Adrenal gland (tissue), 5 donors: ENCODE results near the gene NPC1L1.

Source experiments
- POLR2A ChIP-seq, 2 donors: fragments of 450-650 bp; IDR thresholded peaks; one replicate each; pipeline ENCODE4 v1.6.1; 2017; ENCODE audit warnings: antibody characterized with exemption in 2 of 2, mild to moderate bottlenecking in 2 of 2, moderate library complexity in 1 of 2
- TF ChIP-seq, protein P1 (sequence below), 6 experiments: fragments of 450-650 bp in 4 of 6; fragments of 200-600 bp in 2 of 6; sonication (generic) in 1 of 6; IDR thresholded peaks; 1 replicate in 5 of 6; 2 replicates in 1 of 6; pipeline versions ENCODE4 v1.5.1 to v1.8.0; 2016 to 2021; ENCODE audit warnings: antibody characterized with exemption in 6 of 6, mild to moderate bottlenecking in 2 of 6, moderate library complexity in 1 of 6
- donor health status: DM: no; HTN: no; CAD: no.

DNA sequence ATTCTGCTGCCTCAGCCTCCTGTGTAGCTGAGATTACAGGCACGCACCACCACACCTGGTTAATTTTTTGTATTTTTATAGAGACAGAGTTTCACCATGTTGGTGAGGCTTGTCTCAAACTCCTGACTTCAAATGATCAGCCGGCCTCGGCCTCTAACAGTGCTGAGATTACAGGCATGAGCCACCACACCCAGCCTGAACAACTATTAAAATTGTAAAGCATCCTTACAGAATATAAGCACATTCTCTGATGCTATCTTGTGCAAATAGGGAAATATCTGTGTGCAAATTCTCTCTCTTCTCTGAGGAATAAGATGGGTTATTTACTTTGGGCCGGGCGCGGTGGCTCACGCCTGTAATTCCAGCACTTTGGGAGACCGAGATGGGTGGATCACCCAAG lies 63.2 kb downstream of the NPC1L1 start:
- TF ChIP-seq, protein P1, sequence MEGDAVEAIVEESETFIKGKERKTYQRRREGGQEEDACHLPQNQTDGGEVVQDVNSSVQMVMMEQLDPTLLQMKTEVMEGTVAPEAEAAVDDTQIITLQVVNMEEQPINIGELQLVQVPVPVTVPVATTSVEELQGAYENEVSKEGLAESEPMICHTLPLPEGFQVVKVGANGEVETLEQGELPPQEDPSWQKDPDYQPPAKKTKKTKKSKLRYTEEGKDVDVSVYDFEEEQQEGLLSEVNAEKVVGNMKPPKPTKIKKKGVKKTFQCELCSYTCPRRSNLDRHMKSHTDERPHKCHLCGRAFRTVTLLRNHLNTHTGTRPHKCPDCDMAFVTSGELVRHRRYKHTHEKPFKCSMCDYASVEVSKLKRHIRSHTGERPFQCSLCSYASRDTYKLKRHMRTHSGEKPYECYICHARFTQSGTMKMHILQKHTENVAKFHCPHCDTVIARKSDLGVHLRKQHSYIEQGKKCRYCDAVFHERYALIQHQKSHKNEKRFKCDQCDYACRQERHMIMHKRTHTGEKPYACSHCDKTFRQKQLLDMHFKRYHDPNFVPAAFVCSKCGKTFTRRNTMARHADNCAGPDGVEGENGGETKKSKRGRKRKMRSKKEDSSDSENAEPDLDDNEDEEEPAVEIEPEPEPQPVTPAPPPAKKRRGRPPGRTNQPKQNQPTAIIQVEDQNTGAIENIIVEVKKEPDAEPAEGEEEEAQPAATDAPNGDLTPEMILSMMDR (IDR thresholded peaks at IDR 0.05): no peak
- no peak for TF ChIP-seq POLR2A (IDR thresholded peaks at IDR 0.05)
